Upper lobe of left lung (tissue), 6 donors: ENCODE results near the gene RGS17. TPM values are rescaled to one million over a fixed set of nuclear protein-coding genes. Genes with fewer than 3 reads are reported as not detected.
"Not testable (repeated sequence)": the region's sequence is repeated elsewhere in the genome, so short reads cannot be mapped to it uniquely, and the experiment has no call there.

ENCODE experiments used
- ATAC-seq, 2 donors: fragments of 200-7000 bp; cut with Tn5 transposase; one replicate each; pipeline ENCODE4 v1.9.1; 2022; ENCODE audit warnings: mild to moderate bottlenecking in 2 of 2, moderate library complexity in 2 of 2; ENCODE audit not compliant: low FRiP score in 2 of 2
- DNase-seq, 2 donors: peaks; one replicate each; pipeline ENCODE4 v3.0.0-alpha.2; 2019 to 2020
- H3K27ac ChIP-seq, 4 donors: fragments of 200-600 bp; sonication (generic); one replicate each; pipeline ENCODE4 v1.5.1; 2016 to 2019
- H3K27me3 ChIP-seq, 4 donors: fragments of 200-600 bp; sonication (generic); one replicate each; pipeline ENCODE4 v1.5.1; 2017 to 2019
- H3K36me3 ChIP-seq, 4 donors: fragments of 200-600 bp; sonication (generic); one replicate each; pipeline ENCODE4 v1.5.1; 2016 to 2019
- H3K4me1 ChIP-seq, 4 donors: fragments of 200-600 bp; sonication (generic); one replicate each; pipeline ENCODE4 v1.5.1; 2018 to 2019
- H3K4me3 ChIP-seq, 4 donors: fragments of 200-600 bp; sonication (generic); one replicate each; pipeline ENCODE4 v1.5.1; 2017 to 2019; ENCODE audit warnings: mild to moderate bottlenecking in 2 of 4, moderate library complexity in 1 of 4
- H3K9me3 ChIP-seq, 4 donors: fragments of 200-600 bp; sonication (generic); one replicate each; pipeline ENCODE4 v1.5.1; 2018 to 2019
- CTCF ChIP-seq, 6 experiments: fragments of 450-650 bp in 4 of 6; fragments of 200-600 bp in 2 of 6; sonication (generic) in 2 of 6; IDR thresholded peaks; one replicate each; pipeline ENCODE4 v1.5.1; 2016 to 2019; ENCODE audit warnings: antibody characterized with exemption in 6 of 6
- EP300 ChIP-seq, 4 donors: sonication (generic); formaldehyde crosslinking; IDR thresholded peaks; one replicate each; pipeline ENCODE4 v1.5.1; 2017; ENCODE audit warnings: antibody characterized with exemption in 4 of 4, control low read depth in 2 of 4
- POLR2A ChIP-seq, 4 donors: fragments of 450-650 bp; IDR thresholded peaks; one replicate each; pipeline ENCODE4 v1.5.1; 2016 to 2017; ENCODE audit warnings: antibody characterized with exemption in 4 of 4, mild to moderate bottlenecking in 2 of 4
- POLR2AphosphoS5 ChIP-seq, 2 donors: sonication (generic); formaldehyde crosslinking; IDR thresholded peaks; one replicate each; pipeline ENCODE4 v1.5.1; 2017; ENCODE audit warnings: antibody characterized with exemption in 2 of 2
- WGBS, 2 donors: methylation state at CpG; one replicate each; pipeline ENCODE4 v1.1.5; 2017 to 2018; 5-methylcytosine and 5-hydroxymethylcytosine counted together
- total RNA-seq, 6 donors: library from RNA; depleted of rRNA in 4 of 6; stranded (reverse); fragments of >200 nt in 4 of 6; gene quantifications; one replicate each; pipeline versions ENCODE4 v1.1.0 to v1.2.1, GENCODE V29; 2016 to 2021
- donor health status: DM: no; HTN: no; CAD: no; lungs with moderate emphysema.
- donor health status: DM: no; HTN: yes; CAD: no; lungs with severe emphysema.

RGS17 gene
- total RNA-seq, 6 donors from 2014 or later, result 0.15 to 0.49 (median 0.28) TPM; not detected in 2

GRCh38 chr6:153012856-153013255, 118.2 kb downstream of the RGS17 start:
- TF ChIP-seq CTCF (IDR thresholded peaks at IDR 0.05) (no peak), EP300 (IDR thresholded peaks at IDR 0.05) (no peak)
- Histone ChIP-seq H3K27ac (no peak overlapping the region), H3K27me3 (no peaks in the 10 kb centered on the region), H3K4me1 (no peaks in the 10 kb centered on the region), H3K9me3 (no peaks in the 10 kb centered on the region), H3K4me3 (no peak overlapping the region), H3K36me3 (no peaks in the 10 kb centered on the region)
- no peak for DNase-seq
- ATAC-seq, result no peak
- WGBS, 2 donors, result 76 to 86% methylated on average over 6 of the region's 6 CpGs

GRCh38 chr6:153003366-153003690, 127.8 kb downstream of the RGS17 start:
- Histone ChIP-seq H3K4me3 (peak overlapping the region; percentile 58 to 79 (median 68)), H3K9me3 (no peaks in the 10 kb centered on the region), H3K27ac (peak overlapping the region; percentile 86 to 90 (median 88)), H3K36me3 (peaks cover 0 to 1% (median 0%) of the 10 kb centered on the region in 4 donors), H3K4me1 (peaks cover 24 to 32% (median 29%) of the 10 kb centered on the region in 4 donors), H3K27me3 (no peaks in the 10 kb centered on the region)
- TF ChIP-seq EP300 (IDR thresholded peaks at IDR 0.05) (no peak), POLR2A (IDR thresholded peaks at IDR 0.05) (no peak), POLR2AphosphoS5 (IDR thresholded peaks at IDR 0.05) (no peak), CTCF (IDR thresholded peaks at IDR 0.05) (no peak)
- ATAC-seq (peak; percentile 1 to 49), DNase-seq (no peak)
- WGBS, 2 donors, result 0 to 3% methylated on average over 6 of the region's 6 CpGs

- no peaks in the 10 kb centered on the region for H3K9me3 ChIP-seq
- peak within 1 kb of the TSS; percentile 58 to 79 (median 73) for H3K4me3 ChIP-seq
- peak; percentile 99 for ATAC-seq
- H3K27me3 ChIP-seq, result no peaks in the 10 kb centered on the region
- H3K36me3 ChIP-seq, result peaks cover 0 to 6% (median 0%) of the 10 kb centered on the region in 4 donors
- H3K4me1 ChIP-seq, result peaks cover 24 to 32% (median 29%) of the 10 kb centered on the region in 4 donors
- peak in 2 of 4 donors; percentile 82 to 83 for TF ChIP-seq POLR2A (IDR thresholded peaks at IDR 0.05)
- TF ChIP-seq CTCF (IDR thresholded peaks at IDR 0.05), result no peak
- TF ChIP-seq EP300 (IDR thresholded peaks at IDR 0.05), result peak; percentile 32 to 93 (median 79)
- peak; percentile 87 to 89 for TF ChIP-seq POLR2AphosphoS5 (IDR thresholded peaks at IDR 0.05)
- peak within 1 kb of the TSS; percentile 86 to 90 (median 88) for H3K27ac ChIP-seq
- WGBS, 2 donors, result 0% methylated on average over 35 to 44 of the region's 52 CpGs
- DNase-seq, result peak; percentile 92 to 95
Measured at GRCh38 chr6:153002613-153003365, 128.3 kb downstream of the RGS17 start, which contains the start of gene MTRF1L. Gene MTRF1L, minus strand, starts transcription at chr6:153002709. Its CDS starts 24 bp downstream, at chr6:153002685.

GRCh38 chr6:153001767-153002612, 129.1 kb downstream of the RGS17 start:
- TF ChIP-seq EP300 (IDR thresholded peaks at IDR 0.05), result no peak
- TF ChIP-seq POLR2AphosphoS5 (IDR thresholded peaks at IDR 0.05), result no peak
- TF ChIP-seq CTCF (IDR thresholded peaks at IDR 0.05), result peak in 1 of 6 experiments; percentile 13
- DNase-seq (no peak), ATAC-seq (peak; percentile 6 to 16)
- peak overlapping the region; percentile 58 to 79 (median 73) for H3K4me3 ChIP-seq
- H3K9me3 ChIP-seq, result no peaks in the 10 kb centered on the region
- no peaks in the 10 kb centered on the region for H3K27me3 ChIP-seq
- H3K36me3 ChIP-seq, result peaks cover 0 to 14% (median 0%) of the 10 kb centered on the region in 4 donors
- peaks cover 24 to 32% (median 29%) of the 10 kb centered on the region in 4 donors for H3K4me1 ChIP-seq
- 5% methylated on average over 16 to 27 of the region's 31 CpGs for WGBS, 2 donors
- peak overlapping the region; percentile 86 to 90 (median 88) for H3K27ac ChIP-seq

- not testable (repeated sequence) for H3K27ac ChIP-seq, DNase-seq, H3K27me3 ChIP-seq, H3K9me3 ChIP-seq, ATAC-seq
- Histone ChIP-seq H3K4me1 (peaks cover 24 to 32% (median 29%) of the 10 kb centered on the region in 4 donors), H3K36me3 (peaks cover 0 to 20% (median 3%) of the 10 kb centered on the region in 4 donors), H3K4me3 (peak overlapping the region in 1 of 4 donors; percentile 16)
- 94 to 96% methylated on average over 9 of the region's 9 CpGs for WGBS, 2 donors
Measured at GRCh38 chr6:153000790-153001189, 130.3 kb downstream of the RGS17 start.
